GM19023 (cell line): ENCODE results near the gene LGSN.
"Not testable (repeated sequence)": the region's sequence is repeated elsewhere in the genome, so short reads cannot be mapped to it uniquely, and the experiment has no call there.

Source experiments
- ATAC-seq: cut with Tn5 transposase; IDR thresholded peaks from one replicate; pipeline ENCODE4 v1.9.1; 2021; ENCODE audit warnings: mild to moderate bottlenecking, moderate library complexity; ENCODE audit not compliant: unreplicated experiment

The LGSN gene, protein sequence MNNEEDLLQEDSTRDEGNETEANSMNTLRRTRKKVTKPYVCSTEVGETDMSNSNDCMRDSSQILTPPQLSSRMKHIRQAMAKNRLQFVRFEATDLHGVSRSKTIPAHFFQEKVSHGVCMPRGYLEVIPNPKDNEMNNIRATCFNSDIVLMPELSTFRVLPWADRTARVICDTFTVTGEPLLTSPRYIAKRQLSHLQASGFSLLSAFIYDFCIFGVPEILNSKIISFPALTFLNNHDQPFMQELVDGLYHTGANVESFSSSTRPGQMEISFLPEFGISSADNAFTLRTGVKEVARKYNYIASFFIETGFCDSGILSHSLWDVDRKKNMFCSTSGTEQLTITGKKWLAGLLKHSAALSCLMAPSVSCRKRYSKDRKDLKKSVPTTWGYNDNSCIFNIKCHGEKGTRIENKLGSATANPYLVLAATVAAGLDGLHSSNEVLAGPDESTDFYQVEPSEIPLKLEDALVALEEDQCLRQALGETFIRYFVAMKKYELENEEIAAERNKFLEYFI

GRCh38 chr6:63319939-63320338 lies at the start of gene LGSN:
TSS of gene LGSN (minus strand) at chr6:63319983. CDS start at chr6:63319943, 40 bp downstream.
- no peak for ATAC-seq

GRCh38 chr6:63368347-63368746 lies 48.6 kb upstream of the LGSN start:
- ATAC-seq, result no peak

DNA sequence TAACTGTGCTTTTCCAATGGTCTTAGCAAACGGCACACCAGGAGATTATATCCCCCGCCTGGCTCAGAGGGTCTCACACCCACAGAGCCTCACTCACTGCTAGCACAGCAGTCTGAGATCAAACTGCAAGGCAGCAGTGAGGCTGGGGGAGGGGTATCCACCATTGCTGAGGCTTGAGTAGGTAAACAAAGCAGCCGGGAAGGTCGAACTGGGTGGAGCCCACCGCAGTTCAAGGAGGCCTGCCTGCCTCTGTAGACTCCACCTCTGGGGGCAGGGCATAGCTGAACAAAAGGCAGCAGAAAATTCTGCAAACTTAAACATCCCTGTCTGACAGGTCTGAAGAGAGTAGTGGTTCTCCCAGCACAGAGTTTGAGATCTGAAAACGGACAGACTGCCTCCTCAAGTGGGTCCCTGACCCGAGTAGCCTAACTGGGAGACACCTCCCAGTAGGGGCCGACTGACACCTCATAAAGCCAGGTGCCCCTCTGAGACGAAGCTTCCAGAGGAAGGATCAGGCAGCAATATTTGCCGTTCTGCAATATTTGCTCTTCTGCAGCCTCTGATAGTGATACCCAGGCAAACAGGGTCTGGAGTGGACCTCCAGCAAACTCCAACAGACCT lies 42.8 kb upstream of the LGSN start:
- ATAC-seq, result not testable (repeated sequence)

DNA sequence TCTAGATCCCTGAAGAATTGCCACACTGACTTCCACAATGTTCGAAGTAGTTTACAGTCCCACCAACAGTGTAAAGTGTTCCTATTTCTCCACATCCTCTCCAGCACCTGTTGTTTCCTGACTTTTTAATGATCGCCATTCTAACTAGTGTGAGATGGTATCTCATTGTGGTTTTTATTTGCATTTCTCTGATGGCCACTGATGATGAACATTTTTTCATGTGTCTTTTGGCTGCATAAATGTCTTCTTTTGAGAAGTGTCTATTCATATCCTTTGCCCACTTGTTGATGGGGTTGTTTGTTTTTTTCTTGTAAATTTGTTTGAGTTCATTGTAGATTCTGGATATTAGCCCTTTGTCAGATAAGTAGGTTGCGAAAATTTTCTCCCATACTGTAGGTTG lies 37.6 kb upstream of the LGSN start:
- not testable (repeated sequence) for ATAC-seq

- no peak for ATAC-seq
These were observed 35.8 kb upstream of the LGSN start for GRCh38 chr6:63355632-63356031.

GRCh38 chr6:63353286-63353630 lies 33.5 kb upstream of the LGSN start:
- no peak for ATAC-seq

DNA sequence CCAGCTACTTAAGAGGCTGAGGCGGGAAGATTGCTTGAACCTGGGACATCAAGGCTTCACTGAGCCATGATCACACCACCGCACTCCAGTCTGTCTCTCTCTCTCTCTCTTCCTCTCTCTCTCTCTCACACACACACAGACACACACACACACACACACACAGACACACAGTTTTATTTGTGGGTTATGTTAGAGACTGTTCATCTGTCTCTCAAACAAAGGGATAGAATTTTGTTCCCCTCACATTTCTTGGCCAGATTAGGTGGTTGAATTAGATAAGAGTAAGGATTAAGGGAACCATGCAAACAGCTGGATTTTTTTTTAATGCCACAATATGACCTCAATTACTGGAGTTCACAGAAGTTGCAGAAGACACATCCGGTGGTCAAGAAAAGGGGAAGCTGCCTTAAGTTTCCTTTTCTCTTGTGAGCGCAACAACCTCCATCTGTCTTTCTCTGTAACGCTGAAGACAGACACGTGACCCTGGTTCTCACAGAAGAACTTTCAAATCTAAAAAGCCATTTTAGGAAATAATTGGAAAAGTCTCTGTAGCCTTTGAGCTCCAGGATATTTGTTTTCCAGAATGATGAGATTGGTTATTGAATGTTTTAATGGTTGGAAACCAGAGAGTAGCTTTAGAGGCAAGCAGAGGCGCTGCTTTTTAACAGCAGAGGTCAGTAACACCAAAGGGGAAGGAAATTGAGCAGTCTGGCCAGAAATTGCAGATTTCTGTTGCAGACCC lies 32.9 kb upstream of the LGSN start:
- ATAC-seq, result peak; percentile 90

DNA sequence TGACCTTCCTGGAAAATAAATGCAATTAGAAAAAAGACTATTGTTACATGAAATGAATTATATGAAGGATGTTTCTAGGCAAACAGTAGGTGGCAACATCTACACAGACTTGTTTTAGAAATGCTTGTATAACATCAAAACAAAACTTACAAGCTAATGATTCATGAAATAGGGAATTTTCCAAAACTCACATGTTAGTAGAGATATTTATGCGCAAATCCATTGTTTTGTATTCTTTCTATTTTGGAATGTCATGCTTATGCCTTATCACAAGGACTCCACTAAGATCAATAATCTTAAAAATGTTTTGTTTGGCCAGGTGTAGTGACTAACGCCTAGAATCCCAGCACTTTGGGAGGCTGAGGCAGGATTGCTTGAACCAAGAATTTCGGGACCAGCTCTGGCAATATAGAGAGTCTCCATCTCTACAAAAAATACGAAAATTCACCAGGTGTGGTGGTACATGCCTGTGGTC lies 32.3 kb upstream of the LGSN start:
- ATAC-seq, result peak; percentile 30

DNA sequence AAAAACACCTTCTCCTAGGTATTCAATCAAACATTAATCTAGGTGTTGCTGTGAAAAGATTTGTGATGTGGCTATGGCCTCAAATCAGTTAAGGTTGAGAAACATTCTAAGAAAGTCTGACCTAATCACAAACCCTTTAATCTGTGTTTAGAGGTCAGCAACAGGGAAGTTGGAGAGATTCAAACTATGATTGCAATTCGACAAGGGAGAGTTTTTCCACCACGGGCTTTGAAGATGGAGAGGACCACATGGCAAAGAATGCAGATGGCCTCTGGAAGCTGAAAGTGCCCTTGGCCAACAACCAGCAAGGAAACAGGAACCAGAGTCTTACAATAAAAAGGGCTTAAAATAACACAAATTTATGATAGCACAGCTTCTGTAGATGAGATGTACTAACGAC lies 29.6 kb upstream of the LGSN start:
- ATAC-seq, result no peak

- ATAC-seq, result no peak
These were observed 29.1 kb upstream of the LGSN start for GRCh38 chr6:63348836-63349235.

DNA sequence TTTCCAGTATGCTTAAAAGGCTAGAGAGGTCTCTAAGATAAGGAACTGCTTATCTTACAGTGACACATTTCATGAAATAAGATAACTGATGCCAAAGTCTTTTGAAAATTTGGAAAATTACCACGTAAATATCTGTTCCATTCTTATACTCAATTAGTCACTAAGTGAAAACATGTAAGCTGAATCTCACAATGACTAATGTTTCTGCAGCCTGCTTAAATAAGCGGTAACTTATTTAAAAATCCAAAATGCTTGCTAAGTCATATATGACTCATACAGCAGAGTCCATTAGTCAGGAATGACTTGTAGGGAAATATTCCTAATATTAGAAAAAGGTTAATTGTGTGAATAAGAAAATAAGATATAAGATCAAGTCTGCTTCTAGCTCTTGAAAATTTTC lies 27.8 kb upstream of the LGSN start:
- ATAC-seq, result no peak

- ATAC-seq, result no peak
These were observed 26.5 kb upstream of the LGSN start for GRCh38 chr6:63346217-63346835.

- no peak for ATAC-seq
These were observed 20.6 kb upstream of the LGSN start for GRCh38 chr6:63340351-63340750.

DNA sequence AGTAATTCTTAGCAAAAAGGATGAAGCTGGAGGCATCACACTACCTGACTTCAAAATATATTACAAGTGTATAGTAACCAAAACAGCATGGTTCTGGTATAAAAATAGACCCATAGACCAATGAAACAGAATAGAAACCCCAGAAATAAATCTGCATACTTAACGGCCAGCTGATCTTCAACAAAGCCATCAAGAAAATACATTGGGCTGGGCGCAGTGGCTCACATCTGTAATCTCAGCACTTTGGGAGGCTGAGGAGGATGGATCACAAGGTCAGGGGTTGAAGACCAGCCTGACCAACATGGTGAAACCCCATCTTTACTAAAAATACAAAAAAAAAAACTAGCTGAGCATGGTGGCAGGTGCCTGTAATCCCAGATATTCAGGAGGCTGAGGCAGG lies 14.9 kb upstream of the LGSN start:
- not testable (repeated sequence) for ATAC-seq

GRCh38 chr6:63333440-63333839 lies 13.7 kb upstream of the LGSN start:
- ATAC-seq, result no peak

GRCh38 chr6:63326630-63327029 lies 6.8 kb upstream of the LGSN start:
- not testable (repeated sequence) for ATAC-seq

- ATAC-seq, result no peak
These were observed 3.2 kb upstream of the LGSN start for GRCh38 chr6:63322981-63323380.

DNA sequence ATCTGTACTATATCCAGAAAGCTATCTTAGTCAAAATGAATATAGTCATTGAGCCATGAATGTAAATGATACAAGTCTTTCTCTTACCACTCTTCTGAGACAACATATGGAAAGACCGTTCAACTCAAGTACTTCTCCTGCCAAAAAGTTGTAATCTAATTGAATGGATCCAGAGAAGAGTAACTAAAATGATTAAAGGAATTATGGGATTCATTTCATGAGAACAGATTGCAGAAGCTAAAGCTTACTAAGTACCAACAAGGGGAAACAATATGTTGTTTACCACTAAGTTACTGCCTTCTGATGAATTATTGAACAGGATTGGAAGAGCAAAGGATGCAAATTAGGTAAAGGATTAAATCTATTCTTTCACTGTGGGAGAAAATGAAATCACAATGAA lies 2.0 kb upstream of the LGSN start:
- ATAC-seq, result no peak

DNA sequence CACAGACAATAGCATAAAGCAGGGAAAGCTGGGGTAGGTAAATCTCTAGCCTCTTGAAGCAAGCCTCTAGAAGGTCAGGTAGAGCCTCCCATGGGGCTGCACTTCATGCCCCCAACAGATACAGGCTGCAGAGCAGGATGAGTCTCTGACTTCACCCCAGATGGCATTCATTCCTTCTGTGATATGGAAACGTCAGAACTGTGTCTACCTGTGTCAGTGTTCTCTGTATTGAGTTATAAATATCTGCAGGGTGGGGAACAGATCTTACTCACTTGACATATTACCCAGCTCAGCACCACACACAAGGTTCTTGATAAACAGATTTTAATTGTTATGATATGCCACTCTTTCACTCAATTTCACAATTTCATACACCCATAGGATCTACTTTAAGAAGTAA lies 2.1 kb downstream of the LGSN start:
- no peak for ATAC-seq

DNA sequence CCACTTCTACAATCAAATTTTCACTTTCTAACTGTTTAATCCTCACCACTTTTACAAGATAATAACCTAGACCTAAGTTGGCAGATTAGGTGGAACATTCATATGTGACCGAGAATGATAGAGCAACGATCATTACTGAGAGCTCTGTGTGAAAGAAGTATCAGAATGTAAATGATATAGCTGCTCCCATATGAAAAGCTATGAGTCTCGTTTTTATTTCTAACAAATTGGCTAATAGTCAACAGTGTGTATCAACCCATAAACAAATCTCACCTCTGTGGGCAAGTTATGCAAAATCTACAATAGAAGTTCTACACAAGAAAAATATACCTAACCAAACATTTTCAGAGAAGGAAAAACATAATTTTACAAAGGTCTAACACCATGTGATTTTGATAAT lies 3.7 kb downstream of the LGSN start:
- ATAC-seq, result no peak

DNA sequence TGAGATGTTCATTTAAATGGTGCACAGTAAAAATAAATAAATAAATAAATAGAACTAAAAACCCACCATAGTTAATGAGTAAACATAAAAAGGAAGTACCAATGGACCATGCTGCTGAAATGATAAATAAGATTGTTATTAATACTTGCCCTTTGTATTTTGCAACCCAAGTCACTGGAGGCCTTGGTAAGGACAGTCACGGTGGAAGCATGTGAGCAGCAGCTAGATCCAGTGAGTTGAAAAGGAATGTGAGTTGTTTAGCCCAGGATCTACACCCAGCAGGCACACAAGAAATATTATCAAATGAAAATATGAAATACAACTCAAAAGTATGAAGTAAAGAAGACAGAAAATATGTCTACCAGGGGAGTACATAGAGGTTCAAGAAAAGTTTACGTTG lies 6.7 kb downstream of the LGSN start:
- ATAC-seq, result no peak
